ENCODE results near the gene POR.
"Not testable (repeated sequence)": the region's sequence is repeated elsewhere in the genome, so short reads cannot be mapped to it uniquely, and the experiment has no call there.

The POR gene

GRCh38 chr7:75993689-75994387 lies 78.9 kb downstream of the POR start:
- DNase-seq: peak; percentile 74

GRCh38 chr7:75994388-75995051 lies 79.6 kb downstream of the POR start, which contains the start of gene TMEM120A:
TMEM120A (minus strand) TSS chr7:75994595; CDS start chr7:75994570, 25 bp downstream.
- DNase-seq: peak; percentile 97

- DNase-seq: no peak
These were observed 80.1 kb downstream of the POR start for GRCh38 chr7:75995052-75995471.

GRCh38 chr7:75995996-75996395 lies 81.0 kb downstream of the POR start:
- DNase-seq: no peak

- DNase-seq: no peak
These were observed 81.5 kb downstream of the POR start for GRCh38 chr7:75996476-75996875.

GRCh38 chr7:75998038-75998437 lies 83.1 kb downstream of the POR start:
- DNase-seq: no peak

- no peak for DNase-seq
These were observed 85.6 kb downstream of the POR start for GRCh38 chr7:76000566-76000965.

GRCh38 chr7:76002139-76002538 lies 87.2 kb downstream of the POR start:
- no peak for DNase-seq

GRCh38 chr7:76002822-76003221 lies 87.9 kb downstream of the POR start:
- DNase-seq: no peak

GRCh38 chr7:76003351-76003750 lies 88.4 kb downstream of the POR start:
- no peak for DNase-seq

GRCh38 chr7:76005004-76005403 lies 90.0 kb downstream of the POR start:
- not testable (repeated sequence) for DNase-seq

GRCh38 chr7:76008156-76008687 lies 93.3 kb downstream of the POR start:
- DNase-seq: no peak

GRCh38 chr7:76009672-76010600 lies 95.0 kb downstream of the POR start:
- no peak for DNase-seq

GRCh38 chr7:76011442-76011861 lies 96.5 kb downstream of the POR start:
- peak; percentile 35 for DNase-seq

- no peak for DNase-seq
These were observed 101.4 kb downstream of the POR start for GRCh38 chr7:76016191-76016947.

GRCh38 chr7:76018520-76018919 lies 103.6 kb downstream of the POR start:
- not testable (repeated sequence) for DNase-seq

- peak; percentile 87 for DNase-seq
These were observed 105.2 kb downstream of the POR start for GRCh38 chr7:76020031-76020714.

- no peak for DNase-seq
These were observed 107.2 kb downstream of the POR start for GRCh38 chr7:76022026-76022780.

- no peak for DNase-seq
These were observed 108.0 kb downstream of the POR start for GRCh38 chr7:76023002-76023401.

- DNase-seq: not testable (repeated sequence)
These were observed 114.7 kb downstream of the POR start for GRCh38 chr7:76029682-76030081.

GRCh38 chr7:76031964-76032363 lies 117.0 kb downstream of the POR start:
- DNase-seq: no peak
